CD8-positive, alpha-beta memory T cell (primary cell): ENCODE results near the gene PUSL1. TPM values are rescaled to one million over a fixed set of nuclear protein-coding genes. Genes with fewer than 3 reads are reported as not detected.

Experiments used
- CTCF ChIA-PET: fragments of 350-600 bp; sonication (Branson Sonifier 250); formaldehyde crosslinking; loops from one replicate; lab custom pipeline; 2021; ENCODE audit warnings: antibody characterized with exemption; lab: Charles Lee
- POLR2A ChIA-PET: fragments of 350-600 bp; sonication (Branson Sonifier 250); formaldehyde crosslinking; loops from one replicate; lab custom pipeline; 2021; ENCODE audit warnings: antibody characterized with exemption; lab: Charles Lee
- DNase-seq, 5 donors: peaks; one replicate each; pipeline versions ENCODE4 v3.0.0 to v3.0.0-alpha.2; 2020 to 2022; ENCODE audit warnings: mixed read lengths in 1 of 5
- H3K27ac ChIP-seq: one replicate; pipeline ENCODE4 v1.7.0; 2013; ENCODE audit warnings: low read depth, mild to moderate bottlenecking, low read length, moderate library complexity
- H3K27me3 ChIP-seq: 2 replicates; pipeline ENCODE4 v1.7.0; 2013; ENCODE audit warnings: low read length, mild to moderate bottlenecking; ENCODE audit not compliant: insufficient read depth, poor library complexity, severe bottlenecking
- H3K36me3 ChIP-seq: 2 replicates; pipeline ENCODE4 v1.7.0; 2013; ENCODE audit warnings: mild to moderate bottlenecking, low read length, moderate library complexity; ENCODE audit not compliant: insufficient read depth
- H3K4me1 ChIP-seq: 2 replicates; pipeline ENCODE4 v1.7.0; 2013; ENCODE audit warnings: mild to moderate bottlenecking, low read length, moderate library complexity; ENCODE audit not compliant: insufficient read depth
- H3K4me3 ChIP-seq: 2 replicates; pipeline ENCODE4 v1.7.0; 2013; ENCODE audit warnings: mild to moderate bottlenecking, low read length
- H3K9me3 ChIP-seq: 2 replicates; pipeline ENCODE4 v1.7.0; 2013; ENCODE audit warnings: mild to moderate bottlenecking, low read length
- H3K27ac Mint-ChIP-seq, 8 donors: one replicate each; pipeline ENCODE4 v1.8.0; 2020 to 2021; ENCODE audit warnings: mixed read lengths in 8 of 8, mild to moderate bottlenecking in 6 of 8, inconsistent platforms in 3 of 8, moderate library complexity in 3 of 8
- H3K27me3 Mint-ChIP-seq, 2 donors: one replicate each; pipeline ENCODE4 v1.8.0; 2020 to 2021; ENCODE audit warnings: mixed read lengths in 2 of 2, mild to moderate bottlenecking in 1 of 2, moderate library complexity in 1 of 2
- H3K36me3 Mint-ChIP-seq, 3 donors: one replicate each; pipeline ENCODE4 v1.8.0; 2020 to 2021; ENCODE audit warnings: mixed read lengths in 3 of 3, inconsistent platforms in 1 of 3, mild to moderate bottlenecking in 1 of 3
- H3K4me1 Mint-ChIP-seq, 3 donors: one replicate each; pipeline ENCODE4 v1.8.0; 2020 to 2021; ENCODE audit warnings: mixed read lengths in 3 of 3, inconsistent platforms in 1 of 3, mild to moderate bottlenecking in 1 of 3
- H3K4me3 Mint-ChIP-seq, 7 donors: one replicate each; pipeline ENCODE4 v1.8.0; 2020 to 2021; ENCODE audit warnings: mixed read lengths in 7 of 7, mild to moderate bottlenecking in 6 of 7, moderate library complexity in 4 of 7, inconsistent platforms in 2 of 7
- H3K9me3 Mint-ChIP-seq, 5 donors: one replicate each; pipeline ENCODE4 v1.8.0; 2020 to 2022; ENCODE audit warnings: mixed read lengths in 5 of 5, mild to moderate bottlenecking in 3 of 5, moderate library complexity in 2 of 5, inconsistent platforms in 1 of 5
- polyA plus RNA-seq: library from polyadenylated mRNA; unstranded; fragments of 300-500 nt; fragmentation: Illumina TruSeq; gene quantifications from one replicate; pipeline ENCODE4 v1.2.3, GENCODE V29; 2021
- total RNA-seq, 2 experiments: library from RNA; stranded (reverse); gene quantifications; one replicate each; pipeline ENCODE4 v1.2.3, GENCODE V29; 2021

PUSL1 gene
- total and polyA plus RNA-seq, 3 experiments from 2014 or later: 22.0 to 34.3 (median 32.9) TPM

DNA sequence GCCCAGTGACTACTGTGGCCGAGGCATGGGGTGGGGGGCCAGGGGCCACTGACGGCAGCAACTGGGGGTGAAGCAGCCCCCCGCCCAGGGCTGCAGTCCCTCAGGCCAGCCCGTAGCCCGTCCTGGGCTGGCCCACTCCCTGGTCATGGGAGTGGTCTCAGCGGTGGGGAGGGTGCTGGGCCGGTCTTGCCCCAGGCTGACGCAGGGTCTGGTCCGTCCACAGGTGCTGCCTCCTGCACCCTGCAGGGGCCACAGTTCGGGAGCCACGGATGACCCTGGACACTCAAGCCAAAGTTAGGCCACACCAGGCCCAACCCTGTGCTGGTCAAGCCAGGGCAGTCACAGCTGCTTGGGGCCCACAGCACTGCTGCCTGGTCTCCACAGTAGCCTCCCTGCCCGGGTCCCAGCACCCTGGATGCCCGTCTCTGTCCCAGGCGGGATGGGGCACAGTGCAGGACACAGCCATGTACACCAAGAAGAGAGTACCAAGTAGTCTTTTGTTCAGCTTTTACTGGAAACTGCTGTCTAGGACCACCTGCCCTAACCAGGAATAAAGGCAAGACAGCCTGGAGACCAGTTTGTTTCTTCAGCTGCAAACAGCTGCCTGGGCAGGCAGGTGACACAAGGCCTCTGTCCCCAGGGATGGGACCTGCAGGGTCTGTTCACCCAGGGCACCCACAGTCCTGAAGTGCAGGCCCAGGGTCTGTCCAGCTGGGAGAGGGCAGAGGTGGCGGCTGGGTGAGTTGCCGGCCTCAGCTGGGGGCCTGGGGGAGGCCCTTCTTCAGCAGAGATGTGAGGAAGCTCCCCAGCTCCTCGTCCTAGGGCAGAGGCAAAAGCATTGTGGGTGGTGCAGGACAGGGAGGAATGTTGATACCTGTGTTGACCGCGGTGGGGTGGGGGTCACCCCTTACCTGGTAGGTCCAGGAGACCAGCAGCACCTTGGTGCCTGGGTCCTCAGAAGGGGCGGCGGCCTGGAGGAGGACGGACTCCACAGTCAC is 3.0 kb downstream of the PUSL1 start:
- Mint-ChIP-seq H3K4me3 (peak overlapping the region in 3 of 7 donors; percentile 10 to 65 (median 58)), H3K27me3 (no peaks in the 10 kb centered on the region), H3K36me3 (peaks cover 0 to 47% (median 0%) of the 10 kb centered on the region in 3 donors), H3K4me1 (peaks cover 8 to 21% (median 9%) of the 10 kb centered on the region in 3 donors), H3K9me3 (no peaks in the 10 kb centered on the region), H3K27ac (peak overlapping the region in 1 of 8 donors; percentile 87)
- Histone ChIP-seq H3K27me3 (no peaks in the 10 kb centered on the region), H3K4me3 (no peak overlapping the region), H3K9me3 (no peaks in the 10 kb centered on the region), H3K36me3 (no peaks in the 10 kb centered on the region), H3K4me1 (peaks cover 18% of the 10 kb centered on the region), H3K27ac (no peak overlapping the region)
- CTCF ChIA-PET: interaction anchor here (1.7 kb wide), 1 partner anchor 189 kb away, joined by 4 read pairs; no protein-coding TSS in a partner anchor
- POLR2A ChIA-PET: interaction anchor here (1.0 kb wide), 1 partner anchor 12 kb away, joined by 4 read pairs; no protein-coding TSS in a partner anchor
- no peak for DNase-seq

GRCh38 chr1:1312450-1313314 is 4.3 kb downstream of the PUSL1 start:
- Mint-ChIP-seq H3K27ac (peak overlapping the region in 2 of 8 donors; percentile 45 to 70), H3K36me3 (peaks cover 0 to 52% (median 0%) of the 10 kb centered on the region in 3 donors), H3K4me1 (peaks cover 3 to 12% (median 4%) of the 10 kb centered on the region in 3 donors), H3K9me3 (no peaks in the 10 kb centered on the region), H3K4me3 (peak overlapping the region in 2 of 7 donors; percentile 27 to 58), H3K27me3 (no peaks in the 10 kb centered on the region)
- no peak for DNase-seq
- Histone ChIP-seq H3K27me3 (no peaks in the 10 kb centered on the region), H3K4me1 (peaks cover 9% of the 10 kb centered on the region), H3K36me3 (no peaks in the 10 kb centered on the region), H3K9me3 (no peaks in the 10 kb centered on the region), H3K4me3 (no peak overlapping the region), H3K27ac (no peak overlapping the region)
- POLR2A ChIA-PET: interaction anchor here (0.7 kb wide), 1 partner anchor 186 kb away, joined by 7 read pairs; no protein-coding TSS in a partner anchor
- CTCF ChIA-PET: no interaction called here

DNA sequence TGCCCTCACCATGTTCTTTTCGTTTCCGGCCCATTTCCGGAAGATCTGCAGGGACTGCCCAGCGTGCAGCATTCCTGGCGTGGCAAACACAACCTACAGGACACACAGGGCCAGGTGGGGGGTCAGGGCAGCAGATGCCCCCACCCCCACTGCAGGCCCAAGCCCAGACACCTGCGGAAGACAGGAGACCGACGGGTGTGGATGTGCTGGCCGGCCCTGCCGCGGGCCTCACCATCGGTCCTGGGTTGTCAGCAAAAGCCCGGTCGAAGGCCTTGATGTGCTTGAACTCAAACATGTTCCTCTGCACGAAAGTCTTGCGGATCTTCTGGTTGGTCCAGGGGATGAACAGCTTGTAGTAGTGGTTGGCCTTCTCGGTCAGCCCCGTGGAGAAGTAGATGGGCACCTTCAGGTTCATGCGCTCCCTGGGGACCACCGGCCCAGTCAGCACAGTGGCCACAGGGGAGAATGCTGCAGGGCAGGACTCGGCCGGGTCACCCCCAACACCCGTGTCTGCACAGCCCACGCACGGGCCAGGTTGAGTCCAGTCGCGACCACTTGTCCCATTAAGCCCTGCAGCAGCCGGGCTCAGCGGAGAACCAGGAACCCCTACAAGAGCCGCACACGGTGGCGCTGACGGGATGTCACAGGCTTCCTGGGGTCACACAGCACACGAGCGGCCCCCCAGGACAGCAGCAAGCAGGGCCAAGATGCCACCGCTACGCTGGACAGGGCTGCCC is 5.3 kb downstream of the PUSL1 start:
- no peak overlapping the region for H3K27ac ChIP-seq
- H3K9me3 ChIP-seq: no peaks in the 10 kb centered on the region
- no peaks in the 10 kb centered on the region for H3K36me3 ChIP-seq
- Mint-ChIP-seq H3K4me3 (no peak overlapping the region), H3K27ac (peak overlapping the region in 2 of 8 donors; percentile 45 to 61), H3K27me3 (no peaks in the 10 kb centered on the region), H3K4me1 (peaks cover 3 to 12% (median 4%) of the 10 kb centered on the region in 3 donors), H3K36me3 (peaks cover 0 to 55% (median 0%) of the 10 kb centered on the region in 3 donors), H3K9me3 (no peaks in the 10 kb centered on the region)
- POLR2A ChIA-PET: interaction anchor here (0.6 to 0.7 kb wide), 2 partner anchors 50 to 186 kb away, joined by 6 to 7 read pairs; no protein-coding TSS in a partner anchor
- no peak for DNase-seq
- no peaks in the 10 kb centered on the region for H3K27me3 ChIP-seq
- CTCF ChIA-PET: interaction anchor here (1.4 to 2.1 kb wide), 2 partner anchors 8 to 58 kb away, joined by 4 read pairs; no protein-coding TSS in a partner anchor
- H3K4me1 ChIP-seq: peaks cover 9% of the 10 kb centered on the region
- H3K4me3 ChIP-seq: no peak overlapping the region

DNA sequence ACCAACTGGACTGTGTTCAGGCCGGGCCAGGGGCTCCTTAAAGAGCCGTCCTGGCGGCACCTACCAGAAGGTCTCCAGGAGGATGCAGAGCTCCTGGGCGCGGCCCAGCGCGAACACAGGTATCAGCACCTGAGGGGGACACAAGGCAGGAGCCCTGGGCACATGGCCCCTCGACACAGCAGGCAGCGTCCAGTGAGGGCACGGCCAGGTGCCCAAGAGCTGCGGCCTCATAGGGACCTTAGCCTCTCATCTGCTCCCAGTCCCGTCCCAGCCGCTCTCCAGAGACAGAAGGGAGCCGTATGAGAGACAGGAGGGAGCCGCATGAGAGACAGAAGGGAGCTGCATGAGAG is 5.8 kb downstream of the PUSL1 start:
- no peaks in the 10 kb centered on the region for H3K9me3 Mint-ChIP-seq
- H3K27me3 Mint-ChIP-seq: no peaks in the 10 kb centered on the region
- H3K4me3 Mint-ChIP-seq: no peak overlapping the region
- Histone ChIP-seq H3K9me3 (no peaks in the 10 kb centered on the region), H3K27ac (no peak overlapping the region), H3K27me3 (no peaks in the 10 kb centered on the region), H3K4me3 (no peak overlapping the region), H3K36me3 (peaks cover 2% of the 10 kb centered on the region), H3K4me1 (peaks cover 6% of the 10 kb centered on the region)
- peaks cover 0 to 60% (median 0%) of the 10 kb centered on the region in 3 donors for H3K36me3 Mint-ChIP-seq
- peaks cover 5 to 12% (median 5%) of the 10 kb centered on the region in 3 donors for H3K4me1 Mint-ChIP-seq
- H3K27ac Mint-ChIP-seq: peak overlapping the region in 1 of 8 donors; percentile 39
- ChIA-PET CTCF (interaction anchor here (1.4 to 2.1 kb wide), 2 partner anchors 9 to 58 kb away, joined by 4 read pairs; no protein-coding TSS in a partner anchor), POLR2A (interaction anchor here (0.6 kb wide), 1 partner anchor 49 kb away, joined by 6 read pairs; no protein-coding TSS in a partner anchor)
- no peak for DNase-seq

GRCh38 chr1:1314678-1315335 is 6.4 kb downstream of the PUSL1 start:
- peaks cover 7% of the 10 kb centered on the region for H3K36me3 ChIP-seq
- Mint-ChIP-seq H3K4me1 (peaks cover 5 to 13% (median 10%) of the 10 kb centered on the region in 3 donors), H3K27ac (peak overlapping the region in 1 of 8 donors; percentile 54), H3K36me3 (peaks cover 0 to 66% (median 2%) of the 10 kb centered on the region in 3 donors), H3K27me3 (no peaks in the 10 kb centered on the region), H3K9me3 (no peaks in the 10 kb centered on the region), H3K4me3 (no peak overlapping the region)
- H3K4me1 ChIP-seq: peaks cover under 1% of the 10 kb centered on the region
- H3K27me3 ChIP-seq: no peaks in the 10 kb centered on the region
- ChIA-PET CTCF (interaction anchor here (1.4 to 2.1 kb wide), 2 partner anchors 9 to 57 kb away, joined by 4 read pairs; no protein-coding TSS in a partner anchor), POLR2A (no interaction called here)
- DNase-seq: no peak
- H3K9me3 ChIP-seq: no peaks in the 10 kb centered on the region
- no peak overlapping the region for H3K4me3 ChIP-seq
- H3K27ac ChIP-seq: no peak overlapping the region

DNA sequence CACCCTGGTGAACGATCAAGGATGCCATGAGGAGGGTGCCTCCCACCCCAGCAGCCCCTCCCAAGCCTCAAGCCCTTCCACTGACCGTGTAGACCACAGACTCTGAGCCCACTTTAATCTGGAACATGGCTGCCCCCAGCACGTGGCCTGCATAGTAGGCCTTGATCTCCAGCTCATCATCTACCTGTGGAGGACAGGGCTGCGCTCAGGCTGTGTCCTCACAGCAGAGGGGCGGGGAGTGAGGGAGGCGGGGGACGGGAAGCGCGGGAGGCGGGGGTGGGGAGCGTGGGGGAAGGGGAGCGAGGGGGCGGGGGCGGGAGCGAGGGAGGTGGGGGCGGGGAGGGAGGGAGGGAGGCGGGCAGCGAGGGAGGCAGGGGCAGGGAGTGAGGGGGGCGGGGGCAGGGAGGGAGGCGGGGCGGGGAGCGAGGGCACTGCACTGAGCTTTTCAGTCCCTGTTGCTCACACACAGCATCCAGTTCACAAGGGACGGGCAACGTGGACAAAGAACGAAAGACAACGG is 7.1 kb downstream of the PUSL1 start:
- H3K4me1 Mint-ChIP-seq: peaks cover 9 to 14% (median 11%) of the 10 kb centered on the region in 3 donors
- no peaks in the 10 kb centered on the region for H3K27me3 Mint-ChIP-seq
- ChIA-PET CTCF (interaction anchor here (1.4 to 2.1 kb wide), 2 partner anchors 10 to 56 kb away, joined by 4 read pairs; no protein-coding TSS in a partner anchor), POLR2A (no interaction called here)
- Histone ChIP-seq H3K27me3 (no peaks in the 10 kb centered on the region), H3K9me3 (no peaks in the 10 kb centered on the region), H3K27ac (no peak overlapping the region), H3K4me3 (no peak overlapping the region), H3K4me1 (no peaks in the 10 kb centered on the region), H3K36me3 (peaks cover 7% of the 10 kb centered on the region)
- peak overlapping the region in 1 of 8 donors; percentile 52 for H3K27ac Mint-ChIP-seq
- no peak overlapping the region for H3K4me3 Mint-ChIP-seq
- H3K9me3 Mint-ChIP-seq: no peaks in the 10 kb centered on the region
- DNase-seq: no peak
- peaks cover 0 to 71% (median 2%) of the 10 kb centered on the region in 3 donors for H3K36me3 Mint-ChIP-seq
